ENCODE results near the gene WNT4. TPM values are rescaled to one million over a fixed set of nuclear protein-coding genes. Genes with fewer than 3 reads are reported as not detected.

The WNT4 gene
- total and polyA plus RNA-seq, 7 donors: 0.14 to 1.2 (median 0.36) TPM

- H3K4me1 ChIP-seq: peaks cover 0 to 22% (median 17%) of the 10 kb centered on the region in 4 donors
- TF ChIP-seq POLR2A (IDR thresholded peaks at IDR 0.05): no peak
- TF ChIP-seq EP300 (IDR thresholded peaks at IDR 0.05): no peak
- no peak for TF ChIP-seq CTCF (IDR thresholded peaks at IDR 0.05)
- TF ChIP-seq POLR2AphosphoS5 (IDR thresholded peaks at IDR 0.05): no peak
- H3K4me3 ChIP-seq: no peak overlapping the region
- H3K27ac ChIP-seq: no peak overlapping the region
- H3K9me3 ChIP-seq: no peaks in the 10 kb centered on the region
- H3K36me3 ChIP-seq: no peaks in the 10 kb centered on the region
- no peak for DNase-seq
- H3K27me3 ChIP-seq: peaks cover 0 to 37% (median 11%) of the 10 kb centered on the region in 3 donors
- intact Hi-C loops (cut with DNase I): no loop called here
- 49 to 82% methylated on average over 5 of the region's 5 CpGs for WGBS, 2 donors
Measured at GRCh38 chr1:22140694-22141093, 2.2 kb downstream of the WNT4 start.

- peaks cover 0 to 22% (median 17%) of the 10 kb centered on the region in 4 donors for H3K4me1 ChIP-seq
- DNase-seq: no peak
- H3K36me3 ChIP-seq: no peaks in the 10 kb centered on the region
- WGBS, 2 donors: 86 to 92% methylated on average over 12 of the region's 12 CpGs
- no peaks in the 10 kb centered on the region for H3K9me3 ChIP-seq
- no peak overlapping the region for H3K27ac ChIP-seq
- intact Hi-C loops (cut with DNase I): no loop called here
- H3K27me3 ChIP-seq: peaks cover 0 to 31% (median 9%) of the 10 kb centered on the region in 3 donors
- no peak overlapping the region for H3K4me3 ChIP-seq
- TF ChIP-seq POLR2AphosphoS5 (IDR thresholded peaks at IDR 0.05) (no peak), EP300 (IDR thresholded peaks at IDR 0.05) (no peak), POLR2A (IDR thresholded peaks at IDR 0.05) (no peak), CTCF (IDR thresholded peaks at IDR 0.05) (no peak)
Measured at GRCh38 chr1:22139817-22140216, 3.1 kb downstream of the WNT4 start.

DNA sequence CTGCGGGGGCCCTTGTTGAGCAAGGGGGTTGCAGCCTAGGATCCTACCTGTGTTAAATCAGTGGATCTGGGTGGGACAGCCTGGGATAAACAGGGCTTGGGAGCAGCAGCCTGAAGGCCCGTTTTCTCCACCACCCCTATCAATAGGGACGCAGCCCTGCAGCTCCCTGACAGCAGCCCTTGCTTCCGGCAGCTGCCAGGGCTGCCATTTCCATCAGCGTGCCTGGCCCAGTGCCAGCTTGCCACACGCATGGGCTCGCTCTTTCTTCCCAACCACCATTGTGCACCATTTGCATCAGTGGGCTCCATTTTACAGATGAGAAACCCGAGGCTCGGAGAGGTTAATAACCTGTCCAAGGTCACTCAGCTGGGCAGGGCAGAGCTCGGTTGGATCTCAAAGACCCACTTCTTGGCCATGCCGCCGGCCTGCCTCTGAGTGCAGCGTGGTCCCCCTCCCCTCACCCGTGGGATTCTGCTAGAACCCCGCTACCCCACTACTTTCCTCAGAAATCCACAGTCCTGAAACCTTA is 3.8 kb downstream of the WNT4 start:
- no peak overlapping the region for H3K27ac ChIP-seq
- H3K4me1 ChIP-seq: peaks cover 0 to 22% (median 17%) of the 10 kb centered on the region in 4 donors
- TF ChIP-seq EP300 (IDR thresholded peaks at IDR 0.05): no peak
- no peak for TF ChIP-seq CTCF (IDR thresholded peaks at IDR 0.05)
- TF ChIP-seq POLR2A (IDR thresholded peaks at IDR 0.05): no peak
- TF ChIP-seq POLR2AphosphoS5 (IDR thresholded peaks at IDR 0.05): no peak
- no peaks in the 10 kb centered on the region for H3K36me3 ChIP-seq
- intact Hi-C loops (cut with DNase I): no loop called here
- no peak for DNase-seq
- no peak overlapping the region for H3K4me3 ChIP-seq
- H3K9me3 ChIP-seq: no peaks in the 10 kb centered on the region
- WGBS, 2 donors: 61 to 87% methylated on average over 15 of the region's 15 CpGs
- peaks cover 0 to 24% (median 2%) of the 10 kb centered on the region in 3 donors for H3K27me3 ChIP-seq

DNA sequence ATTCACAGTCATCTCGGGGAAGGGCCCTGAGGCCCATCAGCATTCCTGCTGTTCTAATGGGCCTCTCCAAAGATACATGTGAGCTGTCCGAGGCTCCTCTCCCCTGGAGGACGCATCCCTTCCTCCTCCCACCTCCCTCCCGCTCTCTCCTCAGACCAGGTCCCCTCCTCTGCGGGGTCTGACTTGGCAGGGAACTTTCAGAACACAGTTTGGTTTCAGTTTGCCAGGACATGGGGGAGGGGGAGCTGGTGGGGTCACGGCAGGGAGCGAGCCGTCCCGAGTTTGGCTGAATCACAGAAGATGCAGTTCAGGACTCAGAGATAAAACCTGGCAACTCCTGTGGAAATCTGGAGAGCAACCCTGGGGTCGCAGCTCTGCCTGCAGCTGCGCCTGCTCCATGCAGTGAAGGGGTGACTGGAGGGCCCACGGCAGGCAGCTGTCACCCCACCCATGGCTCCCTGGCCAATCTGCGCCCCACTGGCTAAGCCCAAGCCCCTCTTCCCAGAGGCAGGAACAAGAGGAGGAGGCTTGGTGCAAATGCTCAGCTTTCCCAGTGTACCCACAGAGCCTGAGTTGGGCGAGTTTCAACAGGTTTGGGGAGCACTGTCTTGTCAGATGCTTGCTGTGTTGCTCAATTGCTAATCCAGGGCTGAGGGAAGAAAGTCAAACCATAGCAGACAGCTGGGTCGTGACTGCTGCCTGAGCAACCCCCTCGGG is 5.7 kb downstream of the WNT4 start:
- Histone ChIP-seq H3K9me3 (no peaks in the 10 kb centered on the region), H3K27ac (no peak overlapping the region), H3K4me1 (peaks cover 0 to 19% (median 13%) of the 10 kb centered on the region in 4 donors), H3K36me3 (no peaks in the 10 kb centered on the region), H3K4me3 (no peak overlapping the region), H3K27me3 (peaks cover 0 to 17% (median 0%) of the 10 kb centered on the region in 3 donors)
- intact Hi-C loops (cut with DNase I): no loop called here
- WGBS, 2 donors: 73 to 75% methylated on average over 16 of the region's 16 CpGs
- DNase-seq: no peak
- TF ChIP-seq EP300 (IDR thresholded peaks at IDR 0.05): no peak
- TF ChIP-seq CTCF (IDR thresholded peaks at IDR 0.05): no peak
- no peak for TF ChIP-seq POLR2A (IDR thresholded peaks at IDR 0.05)
- TF ChIP-seq POLR2AphosphoS5 (IDR thresholded peaks at IDR 0.05): no peak
